Spleen (tissue), 11 donors: ENCODE data around the gene KRT85. TPM values are rescaled to one million over a fixed set of nuclear protein-coding genes. Genes with fewer than 3 reads are reported as not detected.
A peak's percentile ranks its signal among the peaks of the same experiment; 100 is the strongest.

Experiments used
- DNase-seq: peaks from one replicate; pipeline ENCODE4 v3.0.0-alpha.2; 2020
- H3K27ac ChIP-seq, 8 donors: fragments of 200-600 bp; sonication (generic) in 7 of 8; 1 replicate in 4 of 8; 2 replicates in 4 of 8; pipeline versions ENCODE4 v1.5.0 to v1.8.0; 2016 to 2021; ENCODE audit warnings: inconsistent platforms in 4 of 8, mild to moderate bottlenecking in 4 of 8, moderate library complexity in 1 of 8
- H3K27me3 ChIP-seq, 7 donors: fragments of 200-600 bp; sonication (generic) in 6 of 7; replicated peaks in 1 of 7; 1 replicate in 4 of 7; 2 replicates in 3 of 7; pipeline versions ENCODE4 v1.5.0 to v1.8.0; 2016 to 2021; ENCODE audit warnings: inconsistent platforms in 3 of 7, mild to moderate bottlenecking in 1 of 7
- H3K36me3 ChIP-seq, 6 donors: fragments of 200-600 bp; sonication (generic) in 5 of 6; 1 replicate in 4 of 6; 2 replicates in 2 of 6; pipeline versions ENCODE4 v1.5.0 to v1.8.0; 2016 to 2021; ENCODE audit warnings: inconsistent platforms in 2 of 6
- H3K4me1 ChIP-seq, 6 donors: fragments of 200-600 bp; sonication (generic) in 5 of 6; 1 replicate in 3 of 6; 2 replicates in 3 of 6; pipeline versions ENCODE4 v1.5.0 to v1.8.0; 2016 to 2021; ENCODE audit warnings: inconsistent platforms in 3 of 6
- H3K4me3 ChIP-seq, 8 donors: fragments of 200-600 bp; sonication (generic) in 7 of 8; 1 replicate in 4 of 8; 2 replicates in 4 of 8; pipeline versions ENCODE4 v1.5.0 to v1.8.0; 2016 to 2021; ENCODE audit warnings: inconsistent platforms in 4 of 8, mild to moderate bottlenecking in 4 of 8, moderate library complexity in 2 of 8
- H3K9me3 ChIP-seq, 8 donors: fragments of 200-600 bp; sonication (generic) in 7 of 8; 1 replicate in 4 of 8; 2 replicates in 4 of 8; pipeline versions ENCODE4 v1.5.0 to v1.8.0; 2016 to 2021; ENCODE audit warnings: inconsistent platforms in 4 of 8
- POLR2A ChIP-seq, 3 donors: fragments of 450-650 bp; IDR thresholded peaks; one replicate each; pipeline ENCODE4 v1.5.1; 2017; ENCODE audit warnings: antibody characterized with exemption in 3 of 3, mild to moderate bottlenecking in 1 of 3
- POLR2AphosphoS5 ChIP-seq, 3 donors: sonication (generic); formaldehyde crosslinking; IDR thresholded peaks; one replicate each; pipeline ENCODE4 v1.5.1; 2017; ENCODE audit warnings: antibody characterized with exemption in 3 of 3
- WGBS, 5 donors: extraction: QIAGEN DNeasy Blood & Tissue Kit in 3 of 5; methylation state at CpG; one replicate each; pipeline versions ENCODE4 v1.1.5 to v1.1.7; 2013 to 2018; 5-methylcytosine and 5-hydroxymethylcytosine counted together
- intact Hi-C: fragments of 100-400 bp; cut with DNase I; formaldehyde crosslinking; loops from one replicate; pipeline ENCODE4 v1.15.0; 2023; ENCODE audit warnings: low total_unique reads
- polyA plus RNA-seq, 3 donors: library from polyadenylated mRNA; stranded (reverse); fragments of 200-250 nt; gene quantifications; one replicate each; pipeline ENCODE4 v1.2.1, GENCODE V29; 2013
- total RNA-seq, 7 donors: library from RNA; depleted of rRNA in 3 of 7; stranded (reverse); fragments of >200 nt in 3 of 7; fragmentation: NEBNext Ultra II Directional in 4 of 7; extraction: Animal tissue kit (Norgen Biotek cat#: 25700) in 4 of 7; gene quantifications; one replicate each; pipeline versions ENCODE4 v1.1.0 to v1.2.1, GENCODE V29; 2016 to 2021
- TF ChIP-seq, protein P1 (sequence below), 11 experiments: fragments of 200-600 bp in 7 of 11; fragments of 450-650 bp in 4 of 11; sonication (generic) in 4 of 11; IDR thresholded peaks in 8 of 11; conservative IDR thresholded peaks in 3 of 11; 1 replicate in 7 of 11; 2 replicates in 4 of 11; pipeline versions ENCODE4 v1.4.0 to v1.8.0; 2016 to 2021; ENCODE audit warnings: antibody characterized with exemption in 11 of 11, inconsistent platforms in 4 of 11, mild to moderate bottlenecking in 1 of 11
- donor health status: healthy with polysubstance abuse.
- donor health status: DM: no; HTN: no; CAD: no; lungs with moderate emphysema.
- donor health status: DM: no; HTN: no; CAD: no.
- donor health status: Bipolar disorder and iron deficiency.
- donor health status: healthy.
- donor health status: DM: no; HTN: no; CAD: no.
- donor health status: DM: yes; HTN: yes; CAD: no.

Gene KRT85
- total and polyA plus RNA-seq, 10 donors, result 0.52 TPM; not detected in 9

DNA sequence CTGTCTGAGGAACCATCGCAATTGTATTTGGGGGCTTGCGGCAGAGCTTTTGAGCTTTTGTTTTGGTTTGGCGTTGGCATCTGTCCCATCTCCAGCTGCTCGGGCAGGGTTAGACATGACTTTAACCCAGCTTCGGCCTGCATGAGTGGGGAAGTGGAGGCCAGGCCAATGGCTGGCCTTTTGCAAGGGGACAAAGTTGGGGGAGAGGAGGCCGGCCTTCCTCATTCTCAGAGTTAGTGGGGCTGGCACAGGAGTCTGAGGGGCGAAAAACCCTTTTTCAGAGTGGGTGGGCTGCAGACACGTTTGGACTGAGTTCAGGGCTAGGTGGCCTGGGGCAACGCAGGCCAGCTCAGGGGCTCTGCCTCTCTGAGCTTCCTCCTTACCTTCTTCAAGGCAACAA lies 33.6 kb upstream of the KRT85 start:
- no peaks in the 10 kb centered on the region for H3K4me1 ChIP-seq
- H3K4me3 ChIP-seq, result no peak overlapping the region
- H3K27me3 ChIP-seq, result peaks cover 0 to 29% (median 0%) of the 10 kb centered on the region in 7 donors
- 84 to 89% (median 88%) methylated on average over 9 of the region's 9 CpGs for WGBS, 5 donors
- DNase-seq, result peak; percentile 52
- intact Hi-C loops, result no loop called here
- TF ChIP-seq POLR2AphosphoS5 (IDR thresholded peaks at IDR 0.05) (no peak), POLR2A (IDR thresholded peaks at IDR 0.05) (no peak)
- TF ChIP-seq, protein P1, sequence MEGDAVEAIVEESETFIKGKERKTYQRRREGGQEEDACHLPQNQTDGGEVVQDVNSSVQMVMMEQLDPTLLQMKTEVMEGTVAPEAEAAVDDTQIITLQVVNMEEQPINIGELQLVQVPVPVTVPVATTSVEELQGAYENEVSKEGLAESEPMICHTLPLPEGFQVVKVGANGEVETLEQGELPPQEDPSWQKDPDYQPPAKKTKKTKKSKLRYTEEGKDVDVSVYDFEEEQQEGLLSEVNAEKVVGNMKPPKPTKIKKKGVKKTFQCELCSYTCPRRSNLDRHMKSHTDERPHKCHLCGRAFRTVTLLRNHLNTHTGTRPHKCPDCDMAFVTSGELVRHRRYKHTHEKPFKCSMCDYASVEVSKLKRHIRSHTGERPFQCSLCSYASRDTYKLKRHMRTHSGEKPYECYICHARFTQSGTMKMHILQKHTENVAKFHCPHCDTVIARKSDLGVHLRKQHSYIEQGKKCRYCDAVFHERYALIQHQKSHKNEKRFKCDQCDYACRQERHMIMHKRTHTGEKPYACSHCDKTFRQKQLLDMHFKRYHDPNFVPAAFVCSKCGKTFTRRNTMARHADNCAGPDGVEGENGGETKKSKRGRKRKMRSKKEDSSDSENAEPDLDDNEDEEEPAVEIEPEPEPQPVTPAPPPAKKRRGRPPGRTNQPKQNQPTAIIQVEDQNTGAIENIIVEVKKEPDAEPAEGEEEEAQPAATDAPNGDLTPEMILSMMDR (IDR thresholded peaks at IDR 0.05 in 8 of 11, conservative IDR thresholded peaks at IDR 0.05 in 3 of 11), result no peak
- no peak overlapping the region for H3K27ac ChIP-seq
- H3K9me3 ChIP-seq, result no peaks in the 10 kb centered on the region
- H3K36me3 ChIP-seq, result no peaks in the 10 kb centered on the region

DNA sequence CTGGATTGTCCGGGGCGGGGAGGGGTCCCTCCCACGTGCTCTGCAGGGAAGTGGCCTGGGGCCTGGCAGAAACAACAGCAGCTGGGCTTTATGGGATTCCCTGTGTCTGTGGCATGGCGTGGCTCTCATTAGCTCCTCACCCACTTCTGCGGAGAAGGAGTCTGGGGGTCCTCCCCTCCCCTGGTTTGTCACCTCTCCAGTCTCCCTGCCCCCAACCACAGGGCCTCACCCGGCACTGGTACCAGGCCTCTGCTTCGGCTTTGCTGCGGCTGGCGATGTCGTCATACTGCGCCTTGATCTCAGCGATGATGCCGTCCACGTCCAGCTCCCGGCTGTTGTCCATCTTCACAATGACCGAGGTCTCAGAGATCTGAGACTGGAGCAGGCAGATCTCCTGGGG lies 32.5 kb upstream of the KRT85 start:
- Histone ChIP-seq H3K36me3 (no peaks in the 10 kb centered on the region), H3K4me3 (no peak overlapping the region), H3K27me3 (peaks cover 0 to 37% (median 0%) of the 10 kb centered on the region in 7 donors), H3K4me1 (no peaks in the 10 kb centered on the region), H3K9me3 (no peaks in the 10 kb centered on the region), H3K27ac (no peak overlapping the region)
- peak; percentile 69 for DNase-seq
- TF ChIP-seq, protein P1 (IDR thresholded peaks at IDR 0.05 in 8 of 11, conservative IDR thresholded peaks at IDR 0.05 in 3 of 11), result no peak
- no peak for TF ChIP-seq POLR2AphosphoS5 (IDR thresholded peaks at IDR 0.05)
- TF ChIP-seq POLR2A (IDR thresholded peaks at IDR 0.05), result no peak
- intact Hi-C loops, result no loop called here
- WGBS, 5 donors, result 90 to 93% (median 92%) methylated on average over 16 of the region's 16 CpGs

DNA sequence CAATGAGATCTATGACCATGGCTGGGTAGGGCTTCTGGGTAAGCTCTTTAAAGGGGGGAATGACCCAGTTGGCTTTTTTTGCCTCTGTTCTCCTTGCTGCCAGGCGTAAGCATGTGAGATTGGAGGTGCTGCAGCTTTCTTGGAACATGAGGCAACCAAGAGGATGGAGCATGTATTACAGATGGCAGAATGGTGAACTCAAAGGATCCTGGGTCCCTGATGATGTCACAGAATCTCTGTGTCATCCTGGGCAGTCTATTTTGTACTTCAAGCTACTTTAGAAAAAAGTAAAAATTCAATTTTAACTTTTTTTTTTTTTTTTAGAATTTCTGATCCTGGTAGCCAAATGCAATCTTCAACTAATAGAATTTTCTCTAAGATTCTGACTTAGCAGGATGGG lies 30.9 kb upstream of the KRT85 start:
- WGBS, 5 donors, result 79 to 95% (median 90%) methylated on average over 1 of the region's 1 CpG
- H3K4me1 ChIP-seq, result no peaks in the 10 kb centered on the region
- H3K27ac ChIP-seq, result no peak overlapping the region
- H3K36me3 ChIP-seq, result no peaks in the 10 kb centered on the region
- TF ChIP-seq POLR2A (IDR thresholded peaks at IDR 0.05) (no peak), POLR2AphosphoS5 (IDR thresholded peaks at IDR 0.05) (no peak)
- TF ChIP-seq, protein P1 (IDR thresholded peaks at IDR 0.05 in 8 of 11, conservative IDR thresholded peaks at IDR 0.05 in 3 of 11), result no peak
- no peak for DNase-seq
- H3K9me3 ChIP-seq, result no peaks in the 10 kb centered on the region
- H3K4me3 ChIP-seq, result no peak overlapping the region
- intact Hi-C loops, result no loop called here
- peaks cover 0 to 37% (median 0%) of the 10 kb centered on the region in 7 donors for H3K27me3 ChIP-seq

DNA sequence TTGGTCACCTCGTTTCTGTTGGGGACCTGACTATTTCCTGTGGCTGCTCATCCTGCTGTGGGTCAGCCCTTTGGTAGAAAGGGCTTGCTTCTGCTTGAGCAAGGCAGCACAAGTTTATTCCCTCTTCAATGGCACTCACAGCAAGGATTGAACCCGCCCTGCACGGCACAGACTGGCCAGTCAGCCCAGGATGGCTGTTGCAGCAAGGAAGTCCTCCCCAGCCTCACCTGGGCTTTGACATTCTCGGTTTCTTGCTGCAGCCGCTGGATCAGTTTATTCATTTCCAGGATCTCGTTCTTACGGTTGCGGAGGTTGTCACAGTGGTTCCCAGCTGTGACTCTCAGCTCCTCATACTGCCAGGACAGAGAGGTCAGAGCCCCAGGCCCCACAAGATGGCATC lies 29.4 kb upstream of the KRT85 start:
- TF ChIP-seq POLR2A (IDR thresholded peaks at IDR 0.05), result no peak
- TF ChIP-seq, protein P1 (IDR thresholded peaks at IDR 0.05 in 8 of 11, conservative IDR thresholded peaks at IDR 0.05 in 3 of 11), result no peak
- no peak for TF ChIP-seq POLR2AphosphoS5 (IDR thresholded peaks at IDR 0.05)
- WGBS, 5 donors, result 74 to 85% (median 80%) methylated on average over 7 to 8 of the region's 8 CpGs
- Histone ChIP-seq H3K36me3 (no peaks in the 10 kb centered on the region), H3K9me3 (no peaks in the 10 kb centered on the region), H3K27me3 (peaks cover 0 to 39% (median 0%) of the 10 kb centered on the region in 7 donors), H3K27ac (no peak overlapping the region), H3K4me1 (peaks cover 0 to under 1% (median 0%) of the 10 kb centered on the region in 6 donors), H3K4me3 (no peak overlapping the region)
- DNase-seq, result peak; percentile 33
- intact Hi-C loops, result no loop called here
